ENCODE results near the gene TBC1D25. TPM values are rescaled to one million over a fixed set of nuclear protein-coding genes. Genes with fewer than 3 reads are reported as not detected.
"Not testable (repeated sequence)": the region's sequence is repeated elsewhere in the genome, so short reads cannot be mapped to it uniquely, and the experiment has no call there.

TBC1D25 gene
- total RNA-seq, 1 donor = 19.7 TPM

DNA sequence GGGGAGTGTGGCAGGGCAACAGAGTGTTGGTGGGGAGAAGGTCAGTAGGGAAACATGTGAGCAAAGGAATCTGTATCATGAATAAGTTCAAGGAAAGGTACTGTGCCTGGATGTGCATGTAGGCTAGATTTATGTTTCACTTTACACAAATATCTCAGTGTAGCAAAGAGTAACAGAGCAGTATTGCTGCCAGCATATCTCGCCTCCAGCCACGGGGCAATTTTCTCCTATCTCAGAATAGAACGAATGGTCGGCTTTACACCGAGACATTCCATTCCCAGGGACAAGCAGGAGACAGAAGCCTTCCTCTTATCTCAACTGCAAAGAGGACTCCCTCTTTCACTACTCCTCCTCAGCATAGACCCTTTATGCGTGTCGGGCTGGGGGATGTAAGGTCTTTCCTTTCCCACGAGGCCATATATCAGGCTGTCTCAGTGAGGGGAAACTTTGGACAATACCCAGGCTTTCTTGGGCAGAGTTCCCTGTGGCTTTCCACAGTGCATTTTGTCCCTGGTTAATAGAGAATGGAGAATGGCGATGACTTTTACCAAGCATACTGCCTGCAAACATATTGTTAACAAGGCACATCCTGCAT lies 16.3 kb downstream of the TBC1D25 start:
- not testable (repeated sequence) for DNase-seq (ENCODE audit: low read depth in 2 of 3, low spot score in 2 of 3)

DNA sequence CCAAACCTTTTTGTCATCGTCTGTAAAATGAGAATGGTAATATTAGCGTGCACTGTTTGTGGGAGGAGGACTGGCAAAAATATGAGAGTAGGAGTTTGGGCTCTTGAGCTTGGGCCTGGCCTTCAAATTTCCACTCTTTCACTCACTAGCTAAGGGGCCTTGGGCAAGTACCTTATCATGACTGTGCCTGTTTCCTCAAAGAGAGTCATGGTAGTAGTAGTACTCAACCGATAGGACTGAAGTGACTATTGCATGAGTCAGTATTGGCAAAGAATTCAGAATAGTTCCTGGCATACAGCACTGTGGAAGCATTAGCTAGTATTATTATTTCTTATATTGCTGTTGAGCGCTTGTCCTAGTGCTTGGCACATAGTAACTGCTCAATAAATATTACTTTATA lies 18.8 kb downstream of the TBC1D25 start:
- DNase-seq (ENCODE audit: low read depth in 2 of 3, low spot score in 2 of 3) = no peak

DNA sequence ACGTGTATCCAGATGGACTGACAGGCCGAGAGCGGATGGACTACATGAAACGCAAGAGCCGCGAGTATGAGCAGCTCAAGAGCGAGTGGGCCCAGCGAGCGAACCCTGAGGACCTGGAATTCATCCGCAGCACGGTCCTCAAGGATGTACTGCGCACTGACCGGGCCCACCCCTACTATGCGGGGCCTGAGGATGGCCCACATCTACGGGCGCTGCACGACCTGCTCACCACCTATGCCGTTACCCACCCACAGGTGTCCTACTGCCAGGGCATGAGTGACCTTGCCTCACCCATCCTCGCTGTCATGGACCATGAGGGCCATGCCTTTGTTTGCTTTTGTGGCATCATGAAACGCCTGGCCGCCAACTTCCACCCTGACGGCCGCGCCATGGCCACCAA lies 20.1 kb downstream of the TBC1D25 start:
- no peak for DNase-seq (ENCODE audit: low read depth in 2 of 3, low spot score in 2 of 3)

DNA sequence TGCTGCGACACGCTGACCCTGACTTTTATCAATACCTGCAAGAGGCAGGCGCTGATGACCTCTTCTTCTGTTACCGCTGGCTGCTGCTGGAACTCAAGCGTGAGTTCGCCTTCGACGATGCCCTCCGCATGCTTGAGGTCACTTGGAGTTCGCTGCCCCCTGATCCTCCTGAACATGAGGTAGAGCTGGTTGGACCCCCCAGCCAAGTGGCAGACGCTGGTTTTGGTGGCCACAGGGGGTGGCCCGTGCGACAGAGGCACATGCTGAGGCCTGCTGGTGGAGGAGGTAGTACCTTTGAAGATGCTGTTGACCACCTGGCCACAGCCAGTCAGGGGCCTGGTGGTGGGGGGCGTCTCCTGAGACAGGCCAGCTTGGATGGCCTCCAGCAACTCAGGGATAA lies 20.5 kb downstream of the TBC1D25 start:
- no peak for DNase-seq (ENCODE audit: low read depth in 2 of 3, low spot score in 2 of 3)

DNA sequence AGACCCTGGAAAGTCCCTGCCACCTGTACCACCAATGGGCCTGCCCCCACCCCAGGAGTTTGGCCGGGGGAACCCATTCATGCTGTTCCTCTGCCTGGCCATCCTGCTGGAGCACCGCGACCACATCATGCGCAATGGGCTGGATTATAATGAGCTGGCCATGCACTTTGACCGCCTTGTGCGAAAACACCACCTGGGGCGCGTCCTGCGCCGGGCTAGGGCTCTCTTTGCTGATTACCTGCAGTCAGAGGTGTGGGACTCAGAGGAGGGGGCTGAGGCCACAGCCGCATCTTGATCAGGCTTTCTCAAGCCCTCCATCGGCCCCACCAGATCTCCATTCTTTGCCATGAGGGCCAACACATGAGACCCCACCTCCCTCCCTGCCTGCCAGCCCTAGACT lies 21.2 kb downstream of the TBC1D25 start:
- no peak for DNase-seq (ENCODE audit: low read depth in 2 of 3, low spot score in 2 of 3)

DNA sequence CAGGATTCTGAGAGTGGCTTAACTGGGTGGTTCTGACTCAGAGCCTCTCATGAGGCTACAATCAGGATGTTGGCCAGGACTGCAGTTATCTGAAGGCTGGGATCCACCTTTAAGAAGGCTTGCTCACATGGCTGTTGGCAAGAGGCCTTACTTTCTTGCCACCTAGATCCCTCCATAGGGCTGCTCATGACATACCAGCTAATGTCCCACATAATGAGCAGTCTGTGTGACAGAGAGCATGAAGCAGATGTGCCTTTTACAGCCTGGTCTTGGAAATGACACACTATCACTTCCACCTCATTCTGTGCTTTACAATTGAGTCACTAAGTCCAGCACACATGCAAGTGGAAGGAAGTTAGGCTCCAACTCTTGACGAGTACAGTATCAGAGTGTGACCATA lies 30.4 kb downstream of the TBC1D25 start:
- peak in 2 of 3 donors; percentile 11 to 19 for DNase-seq (ENCODE audit: low read depth in 2 of 3, low spot score in 2 of 3)

DNA sequence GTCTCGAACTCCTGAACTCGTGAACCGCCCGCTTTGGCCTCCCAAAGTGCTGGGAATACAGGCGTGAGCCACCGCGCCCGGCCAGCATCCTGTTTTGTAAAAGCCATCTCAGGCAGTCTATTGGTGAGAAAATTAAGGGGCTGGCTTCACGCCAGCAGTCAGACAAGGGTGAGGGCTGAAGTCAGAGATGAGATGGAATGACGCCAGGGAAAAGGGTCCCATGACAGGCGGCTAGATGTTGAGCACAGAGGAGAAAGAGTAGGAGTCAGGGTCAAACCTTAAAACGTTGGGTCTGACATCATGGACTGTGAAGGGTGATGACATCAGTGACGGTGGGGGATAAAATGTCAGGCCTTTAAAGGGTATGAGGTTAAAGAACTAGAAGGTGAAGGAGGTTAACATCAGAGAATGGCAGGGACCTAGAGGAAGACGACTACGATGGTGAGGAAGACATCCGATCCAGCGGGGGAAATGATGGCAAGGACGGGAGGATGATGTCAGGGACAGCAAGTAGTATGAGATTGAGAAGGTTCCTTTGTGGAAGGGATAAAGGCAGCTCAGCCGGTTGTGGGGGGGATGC lies 34.3 kb downstream of the TBC1D25 start:
- no peak for DNase-seq (ENCODE audit: low read depth in 2 of 3, low spot score in 2 of 3)

DNA sequence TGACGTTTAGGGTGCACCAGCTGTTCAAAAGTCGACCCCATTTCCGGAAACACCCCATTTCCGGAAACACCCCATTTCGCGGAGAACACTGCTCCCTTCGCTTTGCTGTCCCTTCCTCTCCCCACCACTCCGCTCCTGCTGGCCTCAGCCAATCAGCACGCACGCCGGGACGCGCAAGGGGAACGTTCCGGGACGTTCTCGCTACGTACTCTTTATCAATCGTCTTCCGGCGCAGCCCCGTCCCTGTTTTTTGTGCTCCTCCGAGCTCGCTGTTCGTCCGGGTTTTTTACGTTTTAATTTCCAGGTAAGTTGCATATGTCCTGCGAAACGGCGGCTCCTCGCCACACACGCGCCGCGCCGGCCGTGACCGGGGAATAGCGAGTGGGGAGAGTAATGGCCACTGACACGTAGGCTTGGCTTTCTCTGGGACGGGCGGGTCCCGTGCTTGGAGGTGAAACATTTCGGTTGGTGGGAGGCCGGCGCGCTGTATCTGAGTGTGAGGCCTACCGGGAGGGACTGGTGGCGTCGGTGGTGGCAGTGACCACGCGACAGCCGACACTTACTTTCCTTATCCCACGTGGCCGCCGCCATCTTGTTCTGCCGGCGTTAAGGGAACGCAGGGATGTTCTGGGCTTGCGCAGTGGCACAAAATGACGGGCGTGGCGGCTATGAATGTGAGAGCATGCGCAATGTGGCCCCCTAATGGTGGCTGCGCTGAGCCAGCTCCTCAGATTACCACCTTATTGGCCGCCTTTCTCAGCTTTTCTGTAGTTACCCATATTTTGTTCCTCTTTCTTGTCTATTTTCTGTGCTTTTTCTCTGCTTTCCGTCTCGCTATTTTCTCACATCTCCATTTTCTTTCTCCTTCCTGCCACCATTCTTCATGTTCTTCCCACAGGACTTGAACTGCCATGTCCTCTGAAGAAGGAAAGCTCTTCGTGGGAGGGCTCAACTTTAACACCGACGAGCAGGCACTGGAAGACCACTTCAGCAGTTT lies 35.1 kb downstream of the TBC1D25 start, which contains the start of gene RBM3:
Gene RBM3 (plus strand): TSS at position 215 of the 997 bp plus-strand sequence. CDS start 697 bp downstream, at position 912.
- DNase-seq (ENCODE audit: low read depth in 2 of 3, low spot score in 2 of 3) = peak; percentile 71 to 97 (median 93)

DNA sequence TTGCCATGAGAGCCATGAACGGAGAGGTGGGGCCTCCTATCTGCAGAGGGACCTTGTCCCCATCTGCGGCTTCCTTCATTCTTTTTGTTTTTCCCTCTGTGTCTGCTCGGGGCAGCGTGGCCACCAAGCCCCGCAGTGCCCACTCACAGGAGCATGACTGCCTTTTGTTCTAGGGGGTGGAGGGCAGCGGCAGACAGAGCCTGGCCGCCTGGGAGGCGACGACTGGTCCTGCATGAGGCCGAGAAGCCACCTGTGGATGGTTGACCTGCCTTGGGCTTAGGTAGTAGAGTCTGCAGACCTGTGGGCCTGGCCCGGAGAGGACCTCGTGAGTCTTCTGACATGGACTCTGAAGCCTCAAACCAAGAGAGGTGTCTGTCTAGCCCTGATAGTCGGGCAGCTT lies 36.1 kb downstream of the TBC1D25 start:
- no peak for DNase-seq (ENCODE audit: low read depth in 2 of 3, low spot score in 2 of 3)

DNA sequence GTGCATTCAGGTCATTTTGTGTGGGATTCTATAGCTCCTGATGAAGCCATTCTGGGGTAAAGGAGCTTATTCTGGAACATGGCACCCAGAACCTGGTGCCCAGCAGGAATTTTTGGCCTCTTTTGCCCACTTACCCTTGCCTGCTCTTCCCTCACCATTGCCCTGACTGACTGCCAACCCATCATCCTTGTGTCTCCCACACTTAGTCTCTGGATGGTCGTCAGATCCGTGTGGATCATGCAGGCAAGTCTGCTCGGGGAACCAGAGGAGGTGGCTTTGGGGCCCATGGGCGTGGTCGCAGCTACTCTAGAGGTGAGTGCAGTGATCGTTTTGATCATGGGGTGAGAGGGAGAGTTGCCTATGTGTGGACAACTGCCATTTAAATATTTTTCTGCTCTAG lies 36.6 kb downstream of the TBC1D25 start:
- no peak for DNase-seq (ENCODE audit: low read depth in 2 of 3, low spot score in 2 of 3)

DNA sequence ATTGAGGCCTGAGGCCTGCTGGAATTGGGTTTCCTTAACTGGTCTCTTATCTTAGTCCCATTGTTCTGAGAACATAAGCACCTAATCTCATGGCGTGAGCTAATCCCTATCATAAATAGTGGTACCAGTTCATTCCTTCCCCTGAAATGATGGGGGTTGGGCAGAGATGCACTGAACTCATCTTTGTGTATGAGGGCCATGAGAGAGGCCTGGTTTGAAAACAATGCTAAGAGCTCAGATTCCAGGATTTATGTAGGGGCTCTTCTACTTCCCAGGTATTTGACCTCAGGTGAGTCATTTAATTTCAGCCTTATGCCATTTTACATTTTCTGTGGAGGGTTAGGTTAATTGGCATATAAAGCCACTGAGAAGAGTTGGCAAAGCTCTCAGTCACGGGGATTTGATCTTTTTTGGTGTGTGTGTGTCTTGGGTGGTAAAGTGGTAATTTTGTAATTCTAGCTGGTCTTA lies 39.2 kb downstream of the TBC1D25 start:
- DNase-seq (ENCODE audit: low read depth in 2 of 3, low spot score in 2 of 3) = no peak

DNA sequence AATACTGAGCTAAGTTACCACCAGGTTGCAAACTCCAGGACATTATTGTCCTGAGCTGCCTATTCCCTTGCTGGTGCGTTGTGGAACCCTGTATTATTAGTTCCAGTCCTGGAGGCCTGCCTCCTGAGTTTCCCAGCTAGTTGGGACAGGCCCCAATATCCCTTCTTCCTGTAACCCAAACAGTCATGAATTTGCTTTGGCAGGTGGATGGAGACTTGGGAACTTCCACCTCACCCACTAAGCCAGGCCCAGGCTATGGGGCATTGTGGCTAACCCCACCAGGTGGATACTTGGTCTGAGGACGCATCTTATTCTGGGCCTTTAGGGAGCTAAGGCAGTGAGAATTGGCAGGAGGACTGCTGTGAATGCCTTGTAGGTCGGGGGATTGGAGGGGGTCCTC lies 39.7 kb downstream of the TBC1D25 start:
- DNase-seq (ENCODE audit: low read depth in 2 of 3, low spot score in 2 of 3) = no peak

DNA sequence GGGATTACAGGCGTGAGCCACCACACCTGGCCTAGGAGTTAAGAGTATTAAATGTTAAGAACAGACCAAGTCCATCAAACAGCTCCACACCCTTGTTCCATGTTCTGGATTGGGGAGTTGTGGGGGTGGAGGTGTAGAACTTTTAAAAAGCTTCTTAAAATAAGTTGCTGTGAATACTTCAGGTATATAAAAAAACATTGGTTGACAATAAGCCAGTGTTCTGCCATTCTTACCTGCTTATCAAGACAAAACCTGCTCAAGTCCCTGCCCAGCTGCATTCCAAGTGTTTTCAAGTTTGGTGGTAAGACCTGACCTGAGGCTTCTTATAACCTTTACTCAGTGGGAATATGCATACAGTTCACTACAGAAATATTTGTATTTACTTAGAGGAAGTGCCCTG lies 41.1 kb downstream of the TBC1D25 start:
- no peak for DNase-seq (ENCODE audit: low read depth in 2 of 3, low spot score in 2 of 3)

DNA sequence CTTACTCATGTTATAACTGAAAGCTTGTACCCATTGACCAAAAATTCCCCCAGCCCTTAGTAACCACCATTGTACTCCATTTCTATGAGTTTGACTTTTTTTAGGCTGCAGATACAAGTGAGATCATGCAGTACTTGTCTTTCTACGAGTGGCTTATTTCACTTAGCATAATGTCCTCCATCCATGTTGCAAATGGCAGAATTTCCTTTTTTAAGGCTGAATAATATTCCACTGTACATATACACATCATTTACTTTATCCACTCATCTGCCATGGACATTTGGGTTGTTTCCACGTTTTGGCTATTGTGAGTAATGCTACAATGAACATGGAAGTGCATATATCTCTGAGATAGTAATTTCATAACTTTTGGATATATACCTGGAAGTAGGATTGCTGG lies 45.2 kb downstream of the TBC1D25 start:
- no peak for DNase-seq (ENCODE audit: low read depth in 2 of 3, low spot score in 2 of 3)

DNA sequence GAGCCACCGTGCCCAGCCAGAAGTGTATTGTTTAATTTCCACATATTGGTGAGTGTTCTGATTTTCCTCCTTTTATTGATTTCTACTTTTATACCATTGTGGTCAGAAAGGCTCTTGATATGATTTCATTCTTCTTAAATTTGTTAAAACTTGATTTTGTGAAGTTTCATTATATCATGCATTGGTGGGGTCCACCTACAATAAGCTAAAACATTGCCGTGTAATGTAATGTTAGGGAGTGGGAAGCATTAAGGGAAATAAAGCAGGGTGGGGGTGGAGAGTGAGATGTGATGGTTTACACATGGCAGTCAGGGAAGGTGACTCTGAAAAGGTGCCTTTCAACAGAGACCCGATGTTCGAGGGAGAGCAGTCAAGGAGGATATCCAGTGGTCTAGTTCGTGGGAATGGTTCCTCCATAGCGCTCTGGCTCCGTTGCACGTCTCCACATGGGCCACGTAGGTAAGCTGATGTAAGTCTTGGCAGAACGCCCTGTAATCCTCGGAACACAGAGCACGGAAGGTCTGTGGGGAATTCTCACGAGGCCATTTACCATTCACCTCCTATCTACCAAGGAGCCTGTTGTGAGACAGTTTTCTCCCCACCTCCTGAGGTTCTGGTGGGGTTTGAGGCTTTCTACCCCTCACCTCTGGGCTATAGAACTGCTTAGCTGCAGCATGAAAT lies 50.1 kb downstream of the TBC1D25 start:
- no peak for DNase-seq (ENCODE audit: low read depth in 2 of 3, low spot score in 2 of 3)

DNA sequence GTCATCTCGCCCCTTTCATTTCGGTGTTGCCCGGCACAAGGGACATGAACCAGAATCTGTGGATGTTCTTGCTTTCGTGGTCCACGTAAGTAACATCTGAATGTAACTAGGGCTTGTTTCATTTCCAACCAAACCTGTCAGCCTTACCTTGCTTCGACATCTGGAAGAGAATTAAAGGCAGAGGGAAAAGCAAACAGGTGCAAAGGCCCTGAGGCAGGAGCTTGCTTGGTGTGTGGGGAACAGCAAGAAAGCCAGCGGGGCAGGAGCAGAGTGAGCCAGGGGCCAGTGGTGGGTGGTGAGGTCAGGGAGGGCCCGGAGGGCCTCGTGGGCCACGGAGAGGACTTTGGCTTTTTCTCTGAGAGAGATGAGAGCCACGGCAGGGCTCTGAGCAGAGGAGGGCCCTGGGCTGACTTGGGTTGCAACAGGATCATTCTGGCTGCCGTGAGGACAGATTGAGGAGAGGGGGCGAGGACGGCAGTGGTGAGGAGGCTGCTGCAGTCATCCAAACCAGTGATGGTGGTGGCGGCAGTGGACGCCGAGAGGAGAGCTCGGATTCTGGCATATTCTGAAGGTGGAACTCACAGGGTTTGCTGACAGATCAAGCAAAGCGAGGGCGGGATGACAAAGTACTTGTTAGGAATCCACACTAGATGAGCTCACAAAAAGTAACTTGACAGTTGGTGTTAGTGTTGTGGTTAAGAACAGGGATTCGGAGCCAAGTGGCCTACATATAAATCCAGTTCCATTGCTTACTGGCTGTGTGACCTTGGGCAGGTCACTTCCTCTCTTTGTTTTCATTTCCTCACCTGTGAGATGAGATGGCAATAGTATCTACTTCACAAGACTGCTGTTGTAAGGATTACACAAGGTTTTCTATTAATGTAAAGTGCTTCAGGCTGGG lies 50.9 kb downstream of the TBC1D25 start:
- no peak for DNase-seq (ENCODE audit: low read depth in 2 of 3, low spot score in 2 of 3)

DNA sequence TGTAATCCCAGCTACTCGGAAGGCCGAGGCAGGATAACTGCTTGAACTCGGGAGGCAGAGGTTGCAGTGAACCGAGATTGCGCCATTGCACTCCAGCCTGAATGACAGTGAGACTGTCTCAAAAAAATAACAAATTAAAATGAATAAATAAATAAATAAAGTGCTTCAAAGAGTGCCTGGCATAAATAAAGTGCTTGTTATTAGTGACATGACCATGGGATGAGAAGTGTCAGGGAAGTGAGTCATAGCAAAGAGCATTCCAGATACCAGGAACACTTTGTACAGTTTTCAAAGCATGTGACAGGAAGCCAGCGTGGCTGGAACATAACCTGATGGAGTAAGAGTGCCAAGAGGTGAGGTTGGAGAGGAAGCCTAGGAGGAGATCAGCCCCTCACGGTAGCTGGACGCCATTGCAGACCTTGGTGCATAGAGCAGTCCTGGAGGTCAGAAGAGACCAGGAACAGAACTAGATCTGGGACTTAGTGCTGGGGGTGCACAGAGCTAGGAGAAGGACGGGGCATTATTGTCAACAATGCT lies 51.8 kb downstream of the TBC1D25 start:
- DNase-seq (ENCODE audit: low read depth in 2 of 3, low spot score in 2 of 3) = no peak

DNA sequence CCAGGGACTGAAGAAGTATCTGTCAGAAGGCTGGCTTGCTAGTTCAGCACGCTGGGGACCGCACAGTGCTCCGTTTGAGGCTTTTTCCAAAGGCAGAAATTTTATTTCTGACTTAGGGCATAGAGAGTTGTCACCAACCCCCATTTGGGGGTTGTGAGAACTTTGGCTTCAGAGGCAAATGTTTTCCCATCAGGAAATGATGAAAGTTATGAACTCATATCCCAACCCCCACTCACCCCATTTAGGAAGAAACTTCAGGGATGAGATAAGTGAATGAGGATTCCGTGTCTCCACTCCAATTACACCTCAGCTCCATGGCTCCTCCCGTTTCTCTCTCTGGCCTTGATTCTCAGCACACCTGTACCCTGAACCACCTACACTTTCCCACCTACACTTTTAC lies 53.5 kb downstream of the TBC1D25 start:
- no peak for DNase-seq (ENCODE audit: low read depth in 2 of 3, low spot score in 2 of 3)

DNA sequence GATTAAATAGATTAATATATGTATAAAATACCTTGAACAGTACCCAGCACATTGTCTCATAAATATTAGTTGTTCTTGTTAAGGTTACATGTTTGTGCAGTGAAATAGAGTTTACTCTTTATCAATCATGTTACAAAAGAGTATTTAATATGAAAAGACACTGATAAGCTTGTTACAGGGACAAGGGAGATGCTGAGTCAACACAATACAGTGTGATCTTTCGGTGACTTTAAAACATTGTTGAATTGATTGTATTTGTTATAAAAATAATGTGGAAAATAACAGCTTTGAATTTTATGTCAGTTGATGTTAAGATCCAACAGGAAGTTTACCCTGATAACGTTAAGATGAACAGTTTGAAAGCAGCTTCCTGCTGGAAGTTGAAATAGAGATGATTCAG lies 56.4 kb downstream of the TBC1D25 start:
- no peak for DNase-seq (ENCODE audit: low read depth in 2 of 3, low spot score in 2 of 3)

All from hematopoietic multipotent progenitor cell (in vitro differentiated cells).